ENCODE results near the gene HIVEP3. TPM values are rescaled to one million over a fixed set of nuclear protein-coding genes. Genes with fewer than 3 reads are reported as not detected.

Gene HIVEP3
- total and polyA plus RNA-seq, 8 donors = 1.8 to 65.3 (median 3.8) TPM

- H3K27me3 ChIP-seq = no peaks in the 10 kb centered on the region
- peak overlapping the region; percentile 40 to 48 (median 43) for H3K4me3 ChIP-seq
- peak overlapping the region; percentile 63 to 83 (median 71) for H3K27ac ChIP-seq
- peaks cover 0 to 12% (median 0%) of the 10 kb centered on the region in 4 donors for H3K36me3 ChIP-seq
- DNase-seq = peak; percentile 95 to 98
- 15 to 28% (median 18%) methylated on average over 46 to 53 of the region's 53 CpGs for WGBS, 5 donors
- no peaks in the 10 kb centered on the region for H3K9me3 ChIP-seq
- H3K4me1 ChIP-seq = peaks cover 17 to 44% (median 33%) of the 10 kb centered on the region in 4 donors
- intact Hi-C loops (cut with DNase I; ENCODE audit: low total_unique reads) = no loop called here
- no peak for TF ChIP-seq POLR2A (IDR thresholded peaks at IDR 0.05)
- peak in 2 of 3 donors; percentile 46 to 74 for TF ChIP-seq POLR2AphosphoS5 (IDR thresholded peaks at IDR 0.05)
- TF ChIP-seq CTCF (IDR thresholded peaks at IDR 0.05) = peak in 5 of 7 experiments; percentile 74 to 93 (median 87)
- TF ChIP-seq EP300 (IDR thresholded peaks at IDR 0.05) = no peak
Measured at GRCh38 chr1:41516168-41517061, 402.3 kb downstream of the HIVEP3 start.

GRCh38 chr1:41515778-41516167 is 402.9 kb downstream of the HIVEP3 start:
- Histone ChIP-seq H3K4me3 (peak overlapping the region in 3 of 4 donors; percentile 42 to 48 (median 44)), H3K27me3 (no peaks in the 10 kb centered on the region), H3K36me3 (peaks cover 0 to 18% (median under 1%) of the 10 kb centered on the region in 4 donors), H3K4me1 (peaks cover 17 to 44% (median 33%) of the 10 kb centered on the region in 4 donors), H3K27ac (peak overlapping the region; percentile 63 to 83 (median 71)), H3K9me3 (no peaks in the 10 kb centered on the region)
- no peak for DNase-seq
- WGBS, 5 donors = 8 to 26% (median 14%) methylated on average over 2 to 6 of the region's 6 CpGs
- TF ChIP-seq EP300 (IDR thresholded peaks at IDR 0.05) (no peak), CTCF (IDR thresholded peaks at IDR 0.05) (no peak), POLR2AphosphoS5 (IDR thresholded peaks at IDR 0.05) (no peak), POLR2A (IDR thresholded peaks at IDR 0.05) (no peak)
- intact Hi-C loops (cut with DNase I; ENCODE audit: low total_unique reads) = no loop called here

- Histone ChIP-seq H3K4me1 (peaks cover 17 to 44% (median 33%) of the 10 kb centered on the region in 4 donors), H3K9me3 (no peaks in the 10 kb centered on the region), H3K27me3 (no peaks in the 10 kb centered on the region), H3K4me3 (no peak overlapping the region), H3K36me3 (peaks cover 0 to 24% (median 4%) of the 10 kb centered on the region in 4 donors), H3K27ac (peak overlapping the region; percentile 63 to 83 (median 71))
- WGBS, 5 donors = 38 to 59% (median 44%) methylated on average over 5 of the region's 5 CpGs
- peak; percentile 53 to 82 for DNase-seq
- TF ChIP-seq EP300 (IDR thresholded peaks at IDR 0.05) = no peak
- TF ChIP-seq CTCF (IDR thresholded peaks at IDR 0.05) = no peak
- intact Hi-C loops (cut with DNase I; ENCODE audit: low total_unique reads) = no loop called here
Measured at GRCh38 chr1:41515131-41515678, 403.5 kb downstream of the HIVEP3 start.

GRCh38 chr1:41514381-41514780 is 404.3 kb downstream of the HIVEP3 start:
- peak; percentile 63 to 89 for DNase-seq
- 33 to 54% (median 44%) methylated on average over 7 to 8 of the region's 8 CpGs for WGBS, 5 donors
- Histone ChIP-seq H3K9me3 (no peaks in the 10 kb centered on the region), H3K4me1 (peaks cover 17 to 44% (median 33%) of the 10 kb centered on the region in 4 donors), H3K4me3 (no peak overlapping the region), H3K27me3 (no peaks in the 10 kb centered on the region), H3K36me3 (peaks cover 0 to 27% (median 7%) of the 10 kb centered on the region in 4 donors), H3K27ac (peak overlapping the region; percentile 53 to 79 (median 63))
- intact Hi-C loops (cut with DNase I; ENCODE audit: low total_unique reads) = no loop called here
- no peak for TF ChIP-seq EP300 (IDR thresholded peaks at IDR 0.05)
- peak in 2 of 3 donors; percentile 52 to 69 for TF ChIP-seq POLR2AphosphoS5 (IDR thresholded peaks at IDR 0.05)
- no peak for TF ChIP-seq POLR2A (IDR thresholded peaks at IDR 0.05)
- TF ChIP-seq CTCF (IDR thresholded peaks at IDR 0.05) = no peak
